HS-5 (cell line): Measurements from ENCODE around the gene NTPCR.

Experiments
- DNase-seq: peaks from one replicate; pipeline ENCODE4 v3.0.0-alpha.2; 2012; ENCODE audit warnings: low read depth

The NTPCR gene

DNA sequence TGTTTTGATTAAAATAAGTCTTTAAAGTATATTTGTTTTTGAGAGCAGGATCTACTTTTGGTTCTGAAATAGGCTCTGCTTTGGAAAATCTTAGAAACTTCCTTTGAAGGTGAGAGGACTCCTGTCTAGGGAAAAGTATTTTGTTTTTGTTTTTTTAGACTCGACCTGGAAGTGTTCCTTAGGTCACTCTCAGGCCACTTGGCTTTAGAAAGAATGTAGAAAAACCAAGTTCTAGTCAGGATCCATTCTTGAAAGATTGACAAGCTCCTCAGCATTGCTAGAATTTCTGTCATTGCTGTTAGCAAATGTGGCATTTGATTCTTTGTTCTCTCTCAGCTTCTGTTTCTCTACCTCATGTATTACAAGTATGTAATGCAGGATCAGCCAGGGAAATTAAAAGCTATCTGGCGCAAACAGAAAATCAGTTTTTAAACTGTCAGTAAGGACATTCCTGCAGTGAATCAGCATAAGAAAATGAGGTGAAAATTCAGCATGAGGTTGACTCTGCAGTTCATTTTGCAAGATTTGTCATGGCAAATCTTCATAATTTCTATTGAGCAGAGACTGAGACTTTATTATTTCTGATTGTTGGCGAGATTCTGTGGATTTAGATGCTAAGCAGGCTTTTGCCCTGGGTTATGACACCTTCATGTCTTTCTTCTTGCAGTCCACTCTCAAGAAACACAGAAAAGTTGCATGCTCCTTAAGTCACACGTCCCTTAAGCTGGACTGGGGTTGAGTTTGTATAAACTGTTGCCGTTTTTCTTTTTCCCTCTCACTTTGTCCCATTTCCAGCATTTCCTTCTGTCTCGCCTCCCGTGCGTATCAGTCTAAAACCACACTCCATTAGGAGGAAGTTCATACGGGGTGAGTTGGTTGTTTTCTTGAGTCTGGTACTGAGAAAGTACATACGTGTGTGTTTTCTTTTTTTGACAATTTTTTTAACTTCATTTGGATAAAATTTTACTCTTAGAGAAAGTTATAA lies 12.6 kb downstream of the NTPCR start:
- DNase-seq: no peak

DNA sequence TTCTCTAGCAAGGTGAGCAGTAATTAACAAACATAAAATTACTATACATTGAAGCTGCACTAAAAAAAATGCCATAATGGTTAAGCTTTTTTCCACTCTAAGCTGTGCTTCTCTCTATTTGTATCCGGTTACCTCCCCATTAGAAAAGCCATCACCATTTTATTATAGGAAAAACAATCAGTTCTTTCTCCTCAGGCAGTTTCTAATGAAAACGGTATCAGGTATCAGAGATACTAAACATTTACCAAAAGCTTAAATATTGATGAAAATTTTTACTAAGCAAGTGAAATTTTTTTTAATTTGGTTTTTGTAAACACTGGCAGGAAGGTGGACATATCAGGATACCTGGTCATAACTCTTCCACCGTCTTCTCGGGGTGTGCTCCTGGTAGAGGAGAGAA lies 14.2 kb downstream of the NTPCR start:
- no peak for DNase-seq

DNA sequence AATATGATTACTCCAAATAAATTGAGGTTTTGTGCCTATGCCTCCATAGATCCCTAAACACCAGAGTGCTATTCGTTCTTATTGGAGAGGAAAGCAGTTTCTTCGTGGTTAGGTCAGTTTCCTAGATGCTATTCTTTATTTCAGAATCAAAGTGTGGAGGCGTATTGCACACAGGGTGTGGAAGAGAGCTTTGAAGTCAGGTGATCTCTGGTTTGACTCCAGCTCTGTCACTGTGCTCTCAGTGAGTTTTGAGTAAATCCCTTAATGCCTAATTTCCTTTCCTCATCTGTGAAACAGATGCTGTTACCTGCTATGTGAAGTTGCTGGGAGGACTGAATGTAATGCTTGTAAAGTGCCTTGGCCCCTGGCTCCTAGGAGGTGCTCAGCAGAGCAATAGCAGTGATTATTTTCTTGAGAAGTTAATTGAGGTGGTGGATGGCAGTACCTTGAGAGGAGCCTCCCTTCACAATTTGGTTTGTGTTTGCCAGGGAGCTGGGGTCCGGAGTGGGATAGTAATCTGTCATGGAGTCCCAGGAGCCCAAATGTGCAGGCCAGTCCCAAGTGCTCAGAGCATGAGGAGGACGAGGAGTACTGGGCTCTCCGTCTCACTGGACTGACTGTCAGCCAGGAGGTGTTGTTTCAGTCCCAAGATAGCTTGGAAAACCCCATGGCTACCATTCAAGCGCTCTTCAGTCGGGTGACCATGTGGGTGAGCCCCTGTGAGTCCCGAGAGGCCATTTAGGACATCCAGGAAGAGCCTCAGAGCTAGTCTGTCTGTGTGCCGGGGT lies 14.9 kb downstream of the NTPCR start:
- no peak for DNase-seq

DNA sequence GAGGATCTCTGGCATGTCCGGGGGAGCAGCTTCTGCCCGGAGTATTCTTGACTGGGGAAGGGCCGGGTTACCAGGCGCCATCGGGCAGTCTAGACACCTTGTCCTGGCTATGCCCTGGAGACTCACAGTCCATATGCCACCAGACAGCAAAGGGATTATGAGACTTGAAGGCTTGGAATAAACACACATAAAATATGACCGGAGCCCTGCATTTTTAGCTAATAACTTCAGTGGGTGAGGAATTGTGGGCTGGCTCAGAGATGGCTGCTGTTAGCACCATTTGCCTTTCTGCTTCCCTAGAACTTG lies 15.5 kb downstream of the NTPCR start:
- DNase-seq: no peak

DNA sequence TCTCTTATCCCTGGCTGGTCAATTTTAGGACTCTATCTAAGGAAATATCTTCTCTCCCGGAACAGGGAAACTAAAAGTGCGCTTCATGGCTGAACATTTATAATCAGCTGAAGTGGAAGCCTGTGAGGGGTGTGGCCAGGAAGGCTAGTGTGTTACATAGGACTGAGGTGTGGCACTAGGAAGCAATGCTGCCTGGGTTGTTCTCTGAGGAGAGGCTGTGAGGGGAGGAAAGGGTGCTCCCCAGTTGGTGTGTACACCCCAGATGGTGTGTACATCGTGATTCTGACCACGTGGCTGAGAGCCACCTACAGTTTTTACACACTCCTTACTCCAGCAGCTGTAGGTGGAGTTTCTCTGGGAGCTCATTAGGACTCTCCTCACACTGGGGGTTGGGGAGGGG lies 16.3 kb downstream of the NTPCR start:
- no peak for DNase-seq

DNA sequence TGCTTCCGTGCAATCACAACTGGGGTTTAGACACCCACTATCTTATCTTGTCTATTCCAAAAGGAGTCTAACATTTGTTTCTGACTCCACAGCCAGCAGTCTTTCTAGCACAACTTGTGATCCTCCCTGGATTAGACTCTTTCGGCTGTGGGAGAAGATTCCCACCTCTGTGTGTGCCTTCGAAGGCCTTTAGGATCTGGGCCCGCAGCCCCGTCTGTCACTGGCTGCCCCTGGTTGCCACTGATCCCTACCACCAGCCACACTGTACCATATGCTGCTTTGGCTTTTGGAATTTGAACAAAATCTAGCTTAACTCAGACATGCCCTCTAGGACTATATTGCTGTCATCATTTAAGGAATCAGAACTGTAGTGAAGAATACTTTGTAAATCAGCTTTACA lies 18.0 kb downstream of the NTPCR start:
- no peak for DNase-seq

DNA sequence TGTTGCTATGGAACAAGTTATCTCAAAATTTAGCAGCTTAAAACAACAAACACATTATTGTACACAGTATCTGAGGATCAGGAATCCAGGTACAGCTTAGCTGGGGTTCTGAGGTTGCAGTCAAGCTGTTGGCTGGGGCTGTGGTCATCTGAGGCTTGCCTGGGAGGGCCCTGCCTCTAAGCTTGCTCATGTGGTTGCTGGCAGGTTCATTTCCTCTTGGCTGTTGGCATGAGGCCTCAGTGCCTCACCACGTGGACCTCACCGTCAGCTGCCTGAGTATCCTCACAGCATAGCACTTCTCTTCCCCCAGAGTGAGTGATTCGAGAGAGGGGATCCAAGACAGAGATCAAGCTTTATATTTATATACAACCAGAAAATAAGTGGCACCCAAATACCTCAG lies 18.6 kb downstream of the NTPCR start:
- DNase-seq: no peak

DNA sequence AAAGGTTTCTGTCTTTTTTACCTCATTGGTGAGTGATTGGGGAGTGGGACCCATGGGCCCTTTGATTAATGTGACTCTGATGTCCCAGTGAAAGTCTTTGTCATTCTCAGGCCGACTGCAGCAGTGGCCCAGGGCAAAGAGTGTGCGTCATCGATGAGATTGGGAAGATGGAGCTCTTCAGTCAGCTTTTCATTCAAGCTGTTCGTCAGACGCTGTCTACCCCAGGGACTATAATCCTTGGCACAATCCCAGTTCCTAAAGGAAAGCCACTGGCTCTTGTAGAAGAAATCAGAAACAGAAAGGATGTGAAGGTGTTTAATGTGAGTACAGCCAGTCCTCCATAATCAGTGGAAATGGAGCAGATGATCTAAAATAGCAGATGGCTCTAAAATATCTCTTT lies 19.4 kb downstream of the NTPCR start:
- DNase-seq: no peak

DNA sequence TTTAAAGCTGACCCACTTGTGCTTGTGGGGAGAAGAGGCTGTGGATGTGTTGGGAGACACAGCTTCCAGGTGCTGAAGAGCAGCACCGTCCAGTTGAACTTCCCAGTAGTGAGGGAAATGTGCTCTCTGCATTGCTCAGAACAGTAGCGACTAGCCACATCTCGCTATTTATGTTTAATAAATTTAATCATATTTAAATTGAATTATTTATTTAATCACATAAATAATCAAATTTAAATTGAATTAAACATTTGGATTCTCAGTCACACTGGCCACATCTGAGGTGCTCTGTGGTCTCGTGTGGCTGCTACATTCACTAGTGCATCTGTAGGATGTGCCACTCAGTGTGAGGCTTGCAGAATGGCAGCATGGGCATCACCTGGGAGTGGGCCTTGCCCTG lies 20.1 kb downstream of the NTPCR start:
- no peak for DNase-seq

DNA sequence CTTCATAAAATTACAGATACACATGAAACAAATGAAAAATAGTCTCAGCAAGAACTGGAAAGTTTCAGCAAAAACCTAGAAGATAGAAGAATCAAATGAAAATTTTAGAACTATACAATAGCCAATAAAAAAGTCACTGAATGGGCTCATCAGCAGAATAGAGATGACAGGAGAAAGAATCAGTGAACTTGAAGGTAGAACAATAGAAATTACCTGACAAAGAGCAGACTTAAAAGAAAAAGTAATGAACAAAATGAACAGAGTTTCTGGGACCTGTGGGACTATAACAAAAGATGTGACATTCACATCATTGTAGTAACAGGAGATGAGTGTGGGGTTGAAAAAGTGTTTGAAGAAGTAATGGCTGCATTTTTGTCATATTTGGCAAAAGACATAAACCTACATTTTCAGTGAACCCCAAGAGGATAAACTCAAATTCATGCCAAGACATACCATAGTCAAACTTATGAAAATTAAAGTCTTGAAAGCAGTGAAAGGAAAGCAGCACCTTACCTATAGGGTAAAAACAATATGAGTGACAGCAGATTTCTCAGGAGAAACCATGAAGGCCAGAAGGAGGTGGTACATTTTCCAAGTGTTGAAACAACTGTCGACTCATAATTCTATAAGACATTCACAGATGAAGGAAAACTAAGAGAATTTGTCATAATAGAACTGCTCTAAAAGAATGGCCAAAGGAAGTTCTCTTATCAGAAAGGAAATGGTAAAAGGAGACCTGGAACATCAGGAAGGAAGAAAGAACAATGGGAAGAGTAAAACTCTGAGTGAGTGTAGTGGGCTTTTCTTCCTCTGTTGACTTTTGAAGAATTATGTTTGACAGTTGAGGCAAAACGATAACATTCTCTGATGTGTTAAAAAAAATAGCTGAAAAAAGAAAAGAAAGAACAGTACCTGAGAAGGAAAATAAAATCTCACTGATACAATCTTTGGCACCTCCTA lies 23.5 kb downstream of the NTPCR start:
- DNase-seq: no peak

DNA sequence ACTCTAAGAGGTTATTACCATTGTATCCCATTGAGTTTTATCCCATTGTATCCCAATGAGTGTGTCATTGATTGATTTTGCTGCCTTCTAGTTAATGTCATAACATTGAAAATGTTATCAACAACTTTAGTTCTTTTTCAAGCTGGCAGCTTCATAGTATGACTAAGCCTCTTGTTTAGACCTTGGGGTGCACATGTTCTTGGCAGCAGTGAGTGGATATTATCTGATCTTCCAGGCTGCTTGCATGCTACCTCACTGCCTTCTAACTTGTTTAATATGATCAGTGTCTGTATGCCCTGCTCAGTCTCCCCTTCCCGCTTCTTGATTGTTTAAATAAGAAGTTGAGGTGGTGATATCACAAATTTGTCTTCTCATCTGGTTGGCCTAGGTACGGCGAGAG lies 24.6 kb downstream of the NTPCR start:
- no peak for DNase-seq

DNA sequence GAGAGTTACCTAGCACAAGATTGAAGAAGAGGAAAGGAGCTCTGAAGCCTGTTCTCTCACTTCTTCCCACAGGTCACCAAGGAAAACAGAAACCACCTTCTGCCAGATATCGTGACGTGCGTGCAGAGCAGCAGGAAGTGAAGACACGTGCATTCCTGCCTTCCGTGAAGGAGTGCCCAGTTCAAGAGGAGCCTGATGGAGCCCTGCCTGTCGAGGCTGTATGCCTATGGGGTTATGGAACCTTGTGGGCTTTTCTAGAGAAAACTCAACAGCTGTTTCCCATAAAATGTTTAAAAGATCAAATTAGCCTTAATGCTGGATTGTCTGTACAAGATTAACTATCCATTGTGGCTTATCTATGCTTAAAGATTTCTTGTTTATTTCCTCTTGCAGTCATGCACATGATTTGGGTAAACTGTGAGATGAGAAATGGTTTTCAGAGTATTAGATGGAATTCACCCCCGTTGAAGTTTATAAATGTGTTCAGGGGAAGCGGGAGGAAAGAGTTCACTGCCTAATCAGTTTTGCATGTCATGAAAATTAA lies 27.8 kb downstream of the NTPCR start:
- no peak for DNase-seq

DNA sequence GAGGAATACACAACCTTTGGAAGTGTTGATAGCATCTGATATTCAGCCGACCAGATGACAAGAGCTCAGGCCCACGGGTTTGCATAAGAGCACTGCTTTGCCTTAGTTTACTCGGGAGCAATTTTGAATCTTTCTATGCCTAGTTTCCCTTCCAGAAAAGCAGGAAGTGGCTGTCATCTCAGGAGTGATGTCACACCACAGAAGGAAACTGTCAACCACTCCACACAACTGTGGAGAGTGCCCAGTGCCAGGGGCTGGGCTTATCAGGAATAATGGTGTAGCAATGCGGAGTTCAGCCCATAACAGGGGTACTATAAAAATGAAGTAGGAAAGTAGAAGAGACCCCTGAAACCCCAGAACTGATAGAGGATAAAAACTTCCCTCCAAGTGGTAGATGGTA lies 28.4 kb downstream of the NTPCR start:
- DNase-seq: no peak

DNA sequence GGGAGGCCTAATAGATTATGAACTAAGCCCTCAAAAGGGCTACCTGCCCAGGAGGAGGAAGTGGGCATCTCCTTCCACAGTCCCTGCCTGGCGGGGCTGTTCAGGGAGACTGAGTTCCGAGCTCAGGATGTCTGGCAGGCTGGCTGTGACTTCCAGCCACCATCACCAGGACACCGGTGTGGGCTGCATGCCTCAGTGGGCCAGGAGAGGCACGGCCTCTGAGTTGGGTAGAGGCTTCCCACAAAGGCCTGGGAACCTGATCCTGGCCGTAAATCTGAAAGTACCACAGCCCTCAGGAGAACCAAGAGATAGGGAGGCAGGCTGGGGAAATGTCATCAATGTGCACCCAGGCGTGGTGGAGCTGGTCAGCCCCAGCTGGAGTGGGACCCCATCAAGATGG lies 29.1 kb downstream of the NTPCR start:
- no peak for DNase-seq

DNA sequence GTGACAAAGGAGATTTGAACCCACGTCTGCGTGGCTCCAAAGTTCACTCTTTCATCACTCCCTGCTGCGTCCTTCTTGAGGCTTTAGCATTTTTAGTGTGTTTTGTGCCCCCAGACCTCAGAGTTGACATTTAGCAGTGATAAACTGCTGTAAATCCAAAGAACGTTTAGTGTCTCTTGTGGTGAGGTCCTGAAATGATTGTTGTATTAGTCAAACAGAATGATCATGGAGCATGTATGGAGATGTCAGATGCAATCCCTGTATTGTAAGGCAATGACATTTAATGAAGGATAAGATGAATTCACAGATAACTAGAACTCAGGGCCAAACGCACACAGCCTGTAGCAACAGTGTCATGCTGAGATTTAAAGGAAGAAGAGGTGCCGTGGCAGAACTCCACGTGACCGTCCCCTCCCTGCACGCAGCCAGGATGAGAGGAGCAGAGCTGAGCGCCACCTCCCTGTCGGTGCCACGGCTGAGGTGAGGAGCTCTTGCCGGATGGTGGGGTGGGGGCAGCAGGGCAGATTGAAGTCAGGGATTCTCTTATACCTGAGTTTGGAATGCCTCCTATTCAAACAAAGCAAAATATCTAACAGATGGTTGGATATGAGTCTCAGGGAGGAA lies 30.1 kb downstream of the NTPCR start:
- no peak for DNase-seq

DNA sequence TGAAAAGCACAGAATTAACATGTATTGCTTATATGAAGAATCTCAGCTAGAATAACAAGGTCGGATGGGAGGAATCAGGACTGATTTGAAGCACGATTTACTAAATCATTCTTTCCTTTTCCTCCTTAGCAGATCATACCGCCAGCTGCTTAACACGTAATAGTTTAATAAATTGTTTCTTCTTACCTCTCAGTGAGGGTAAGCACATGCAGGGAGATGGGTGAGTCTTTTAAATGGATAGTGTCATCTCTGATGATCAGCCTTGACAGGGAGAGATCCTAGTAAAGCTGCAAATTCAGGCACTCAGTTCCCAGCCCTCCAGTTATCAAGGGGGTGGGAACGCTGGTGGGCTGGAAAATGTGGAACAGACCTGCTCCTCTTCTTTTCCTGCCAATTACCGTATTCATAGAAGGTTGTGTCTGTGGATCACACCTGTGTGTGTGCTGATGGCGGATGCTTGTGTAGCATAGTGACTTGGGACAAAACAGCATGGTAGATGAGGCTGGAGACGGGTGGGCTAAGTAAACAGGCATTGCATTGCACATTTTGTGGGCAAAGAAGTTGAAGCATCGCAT lies 30.7 kb downstream of the NTPCR start:
- DNase-seq: no peak

DNA sequence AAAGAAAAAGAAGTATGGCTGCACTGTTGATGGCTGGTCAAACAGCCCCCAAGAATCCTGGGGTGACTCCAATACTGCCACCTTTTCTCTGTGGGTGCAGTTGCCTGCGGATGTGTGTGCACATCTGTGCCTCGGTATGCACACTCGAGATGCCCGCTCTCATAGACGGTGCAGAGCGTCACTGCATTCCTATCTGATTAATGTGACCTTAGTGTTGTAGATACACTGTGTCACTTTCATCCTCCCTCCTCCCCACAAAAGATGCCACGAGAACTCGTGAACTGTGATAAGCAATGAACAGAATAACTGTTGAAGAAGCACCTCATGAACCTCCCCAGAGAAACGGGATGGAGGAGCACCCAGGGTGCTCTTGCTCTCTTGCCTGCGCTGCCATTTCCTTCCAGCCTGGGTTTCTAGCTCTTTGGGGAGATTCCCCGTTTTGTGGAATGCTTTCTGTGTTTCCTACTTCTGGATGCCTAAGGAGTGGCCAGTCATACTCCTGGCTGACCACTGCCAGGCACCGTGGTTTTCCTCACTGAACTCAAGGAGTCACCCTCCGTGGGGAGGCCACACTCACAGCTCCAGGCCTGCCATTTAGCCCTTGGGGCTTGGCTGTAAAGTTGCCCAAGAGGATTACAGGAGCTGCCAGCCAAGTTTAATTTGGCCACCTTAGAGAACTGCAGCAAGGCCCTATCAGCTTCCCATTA lies 32.0 kb downstream of the NTPCR start:
- no peak for DNase-seq

DNA sequence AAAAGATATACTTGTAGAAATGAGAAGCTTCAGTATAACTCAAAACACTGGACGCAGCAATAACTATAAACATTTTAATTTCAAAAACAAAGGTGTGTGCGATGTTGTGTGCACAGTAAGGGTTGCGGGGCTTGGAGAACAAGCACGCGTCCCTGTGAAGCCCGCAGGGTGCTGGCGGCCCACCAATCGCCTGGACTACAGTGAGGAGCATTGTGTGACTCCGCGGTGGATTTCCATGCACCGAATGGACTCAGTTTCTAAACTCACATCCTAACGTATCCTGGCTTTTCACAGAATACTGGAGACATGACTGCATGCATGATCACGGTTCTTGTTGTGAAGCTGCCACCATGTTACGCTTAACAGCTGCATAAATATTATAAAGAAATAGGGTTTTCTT lies 33.0 kb downstream of the NTPCR start:
- DNase-seq: no peak

DNA sequence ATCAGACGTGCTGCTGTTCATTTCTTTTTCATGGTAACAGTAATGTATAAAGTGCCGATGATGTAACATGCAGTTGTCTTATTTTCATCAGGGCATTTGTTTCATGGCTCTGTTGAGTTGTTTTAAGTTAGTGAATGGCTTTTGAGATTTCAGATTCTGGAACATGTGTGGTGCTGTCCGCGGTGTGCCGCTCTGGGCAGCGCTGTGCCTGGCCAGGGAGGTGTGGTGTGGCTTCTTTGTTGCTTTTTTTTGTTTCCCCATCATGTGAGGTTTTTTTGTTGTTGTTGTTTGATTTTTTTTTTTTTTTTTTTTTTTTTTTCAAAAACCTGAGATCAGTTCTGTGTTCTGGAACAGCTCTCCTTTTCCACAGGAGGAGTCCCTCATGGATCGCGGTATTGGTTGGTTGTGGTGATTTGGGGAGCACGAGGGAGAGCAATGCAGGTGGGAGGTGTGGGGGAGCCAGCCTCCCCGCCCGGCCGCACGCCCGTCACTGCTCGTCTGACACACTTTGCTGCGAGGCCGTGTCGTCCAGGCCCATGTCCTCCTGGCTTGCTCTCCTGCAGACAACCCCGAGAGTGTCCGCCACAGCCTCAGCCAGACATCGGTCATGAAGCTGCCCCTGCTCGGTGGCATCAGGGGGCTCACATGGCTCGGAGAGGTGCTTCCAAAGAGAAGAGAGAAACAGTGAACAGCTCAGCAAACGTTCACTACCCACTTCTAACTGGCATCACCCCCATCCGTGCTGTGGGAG lies 33.6 kb downstream of the NTPCR start:
- DNase-seq: no peak
